ENCODE data around the gene WDR7. TPM values are rescaled to one million over a fixed set of nuclear protein-coding genes. Genes with fewer than 3 reads are reported as not detected.

Gene WDR7
- total and polyA plus RNA-seq, 12 donors = 3.1 to 32.6 (median 28.0) TPM

GRCh38 chr18:57050310-57050949 is 399.3 kb downstream of the WDR7 start:
- no peaks in the 10 kb centered on the region for H3K27me3 ChIP-seq
- no peak for ATAC-seq
- no peak overlapping the region for H3K27ac ChIP-seq
- intact Hi-C loops (cut with DNase I) = no loop called here
- no peaks in the 10 kb centered on the region for H3K4me1 ChIP-seq
- TF ChIP-seq, protein P1, sequence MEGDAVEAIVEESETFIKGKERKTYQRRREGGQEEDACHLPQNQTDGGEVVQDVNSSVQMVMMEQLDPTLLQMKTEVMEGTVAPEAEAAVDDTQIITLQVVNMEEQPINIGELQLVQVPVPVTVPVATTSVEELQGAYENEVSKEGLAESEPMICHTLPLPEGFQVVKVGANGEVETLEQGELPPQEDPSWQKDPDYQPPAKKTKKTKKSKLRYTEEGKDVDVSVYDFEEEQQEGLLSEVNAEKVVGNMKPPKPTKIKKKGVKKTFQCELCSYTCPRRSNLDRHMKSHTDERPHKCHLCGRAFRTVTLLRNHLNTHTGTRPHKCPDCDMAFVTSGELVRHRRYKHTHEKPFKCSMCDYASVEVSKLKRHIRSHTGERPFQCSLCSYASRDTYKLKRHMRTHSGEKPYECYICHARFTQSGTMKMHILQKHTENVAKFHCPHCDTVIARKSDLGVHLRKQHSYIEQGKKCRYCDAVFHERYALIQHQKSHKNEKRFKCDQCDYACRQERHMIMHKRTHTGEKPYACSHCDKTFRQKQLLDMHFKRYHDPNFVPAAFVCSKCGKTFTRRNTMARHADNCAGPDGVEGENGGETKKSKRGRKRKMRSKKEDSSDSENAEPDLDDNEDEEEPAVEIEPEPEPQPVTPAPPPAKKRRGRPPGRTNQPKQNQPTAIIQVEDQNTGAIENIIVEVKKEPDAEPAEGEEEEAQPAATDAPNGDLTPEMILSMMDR (IDR thresholded peaks at IDR 0.05) = no peak
- H3K9me3 ChIP-seq = peaks cover 0 to 14% (median 8%) of the 10 kb centered on the region in 11 donors
- WGBS, 2 donors = 73 to 74% methylated on average over 6 of the region's 6 CpGs
- no peak for DNase-seq
- no peaks in the 10 kb centered on the region for H3K36me3 ChIP-seq
- H3K4me3 ChIP-seq = no peak overlapping the region

GRCh38 chr18:57051021-57051656 is 400.0 kb downstream of the WDR7 start:
- 29 to 53% methylated on average over 3 of the region's 3 CpGs for WGBS, 2 donors
- intact Hi-C loops (cut with DNase I) = no loop called here
- TF ChIP-seq, protein P1 (IDR thresholded peaks at IDR 0.05) = no peak
- Histone ChIP-seq H3K27ac (no peak overlapping the region), H3K9me3 (peaks cover 0 to 7% (median 2%) of the 10 kb centered on the region in 11 donors), H3K4me1 (no peaks in the 10 kb centered on the region), H3K36me3 (no peaks in the 10 kb centered on the region), H3K4me3 (no peak overlapping the region), H3K27me3 (no peaks in the 10 kb centered on the region)
- no peak for DNase-seq
- no peak for ATAC-seq

DNA sequence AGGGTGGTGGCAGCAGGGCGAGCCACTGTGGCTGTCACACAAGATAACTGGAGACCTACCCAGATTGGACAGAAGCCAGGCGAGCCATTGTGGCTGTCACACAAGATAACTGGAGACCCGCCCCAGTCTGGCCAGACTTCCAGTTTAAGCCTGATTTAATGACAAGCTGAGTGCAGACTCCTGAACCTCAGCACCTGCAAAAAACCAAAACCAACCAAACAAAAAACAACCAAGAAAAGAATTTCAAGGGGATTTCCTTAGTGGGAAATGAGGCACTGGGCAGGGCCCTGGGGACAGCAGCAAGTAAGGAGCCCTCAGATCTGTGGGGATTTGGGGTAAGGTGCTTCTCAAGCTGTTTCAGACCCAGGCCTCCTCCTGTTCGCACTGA is 400.5 kb downstream of the WDR7 start:
- Histone ChIP-seq H3K9me3 (peaks cover 0 to 2% (median 0%) of the 10 kb centered on the region in 11 donors), H3K4me3 (no peak overlapping the region), H3K27me3 (no peaks in the 10 kb centered on the region), H3K4me1 (no peaks in the 10 kb centered on the region), H3K27ac (no peak overlapping the region), H3K36me3 (no peaks in the 10 kb centered on the region)
- ATAC-seq (peak in 1 of 8 donors; percentile 25), DNase-seq (no peak)
- intact Hi-C loops (cut with DNase I) = no loop called here
- 58 to 60% methylated on average over 4 of the region's 4 CpGs for WGBS, 2 donors
- TF ChIP-seq, protein P1 (IDR thresholded peaks at IDR 0.05) = no peak

- ATAC-seq (no peak), DNase-seq (no peak)
- no peaks in the 10 kb centered on the region for H3K9me3 ChIP-seq
- no peaks in the 10 kb centered on the region for H3K4me1 ChIP-seq
- no peaks in the 10 kb centered on the region for H3K27me3 ChIP-seq
- no peak overlapping the region for H3K4me3 ChIP-seq
- no peak overlapping the region for H3K27ac ChIP-seq
- intact Hi-C loops (cut with DNase I) = no loop called here
- H3K36me3 ChIP-seq = no peaks in the 10 kb centered on the region
- WGBS, 2 donors = 76 to 79% methylated on average over 4 of the region's 4 CpGs
- TF ChIP-seq, protein P1 (IDR thresholded peaks at IDR 0.05) = no peak
Observed at GRCh38 chr18:57052173-57052572, 401.0 kb downstream of the WDR7 start.
